HEK293 (cell line): Measurements from ENCODE around the gene LHFPL6.

Experiments
- CTCF ChIA-PET: fragments of 350-600 bp; formaldehyde crosslinking; extraction: SDS; loops from one replicate; lab custom pipeline; 2021; ENCODE audit warnings: antibody characterized with exemption; lab: Yijun Ruan, JAX
- POLR2A ChIA-PET: fragments of 300-600 bp; formaldehyde crosslinking; extraction: SDS; loops from one replicate; lab custom pipeline; 2020; ENCODE audit warnings: antibody characterized with exemption, inconsistent platforms; lab: Yijun Ruan, JAX
- H3K27ac ChIP-seq: fragments of 200-500 bp; sonication (Bioruptor generic); 2 replicates; pipeline ENCODE4 v1.5.1; 2014; ENCODE audit warnings: low read depth, low read length, control low read depth, inconsistent platforms; ENCODE audit errors: extremely low read depth
- H3K36me3 ChIP-seq, 2 experiments: fragments of 200-500 bp in 1 of 2; sonication (Bioruptor generic) in 1 of 2; 1 replicate in 1 of 2; 2 replicates in 1 of 2; pipeline ENCODE4 v1.5.1; 2014 to 2017; ENCODE audit warnings: inconsistent platforms in 2 of 2, low read length in 2 of 2; ENCODE audit not compliant: control insufficient read depth in 2 of 2, insufficient read depth in 1 of 2
- H3K4me1 ChIP-seq: fragments of 200-500 bp; sonication (Bioruptor generic); 2 replicates; pipeline ENCODE4 v1.5.1; 2014; ENCODE audit warnings: mild to moderate bottlenecking, low read length, inconsistent platforms; ENCODE audit not compliant: control insufficient read depth, insufficient read depth
- H3K4me3 ChIP-seq: 2 replicates; pipeline ENCODE4 v1.5.1; 2011; ENCODE audit warnings: low read depth, mild to moderate bottlenecking, control low read depth, low read length, moderate library complexity
- H3K9me3 ChIP-seq: fragments of 200-500 bp; sonication (Bioruptor generic); 2 replicates; pipeline ENCODE4 v1.5.1; 2014; ENCODE audit warnings: low read depth, low read length, inconsistent platforms; ENCODE audit not compliant: control insufficient read depth, insufficient read depth
- ATF2 ChIP-seq: fragments of 450-650 bp; formaldehyde crosslinking; IDR thresholded peaks from 2 replicates; pipeline ENCODE4 v1.5.1; 2016; ENCODE audit warnings: missing biosample characterization, missing genetic modification characterization, low read depth
- BCL11B ChIP-seq: fragments of 450-650 bp; formaldehyde crosslinking; IDR thresholded peaks from 2 replicates; pipeline ENCODE4 v1.5.1; 2016; ENCODE audit warnings: low read depth, missing biosample characterization, missing genetic modification characterization
- ELK4 ChIP-seq: IDR thresholded peaks from 2 replicates; pipeline ENCODE4 v1.6.1; 2011; ENCODE audit warnings: mild to moderate bottlenecking, low read depth, low read length, borderline replicate concordance
- FEZF1 ChIP-seq: fragments of 450-650 bp; formaldehyde crosslinking; IDR thresholded peaks from 2 replicates; pipeline ENCODE4 v1.5.1; 2016; ENCODE audit warnings: missing biosample characterization, missing genetic modification characterization
- GLI4 ChIP-seq: fragments of 450-650 bp; formaldehyde crosslinking; IDR thresholded peaks from 2 replicates; pipeline ENCODE4 v1.5.1; 2016; ENCODE audit warnings: missing biosample characterization, missing genetic modification characterization
- GLIS1 ChIP-seq: fragments of 450-650 bp; formaldehyde crosslinking; IDR thresholded peaks from 2 replicates; pipeline ENCODE4 v1.5.1; 2016; ENCODE audit warnings: missing biosample characterization, missing genetic modification characterization
- IKZF3 ChIP-seq: fragments of 450-650 bp; IDR thresholded peaks from 2 replicates; pipeline ENCODE4 v1.5.0; 2018; ENCODE audit warnings: missing biosample characterization, mild to moderate bottlenecking, missing genetic modification characterization, moderate library complexity
- KLF10 ChIP-seq: fragments of 450-650 bp; IDR thresholded peaks from 2 replicates; pipeline ENCODE4 v1.5.1; 2018; ENCODE audit warnings: missing biosample characterization, mild to moderate bottlenecking, missing genetic modification characterization
- TCF7L2 ChIP-seq: IDR thresholded peaks from 2 replicates; pipeline ENCODE4 v1.6.1; 2011; ENCODE audit warnings: low read depth, mild to moderate bottlenecking, inconsistent platforms, low read length, moderate library complexity, borderline replicate concordance
- ZBTB17 ChIP-seq: fragments of 450-650 bp; formaldehyde crosslinking; IDR thresholded peaks from 2 replicates; pipeline ENCODE4 v1.5.1; 2016; ENCODE audit warnings: missing biosample characterization, missing genetic modification characterization
- ZBTB20 ChIP-seq: fragments of 450-650 bp; formaldehyde crosslinking; IDR thresholded peaks from 2 replicates; pipeline ENCODE4 v1.5.1; 2016; ENCODE audit warnings: missing biosample characterization, missing genetic modification characterization
- ZBTB6 ChIP-seq: fragments of 450-650 bp; formaldehyde crosslinking; IDR thresholded peaks from 2 replicates; pipeline ENCODE4 v1.5.1; 2017; ENCODE audit warnings: missing biosample characterization, missing genetic modification characterization
- ZFP41 ChIP-seq: fragments of 450-650 bp; formaldehyde crosslinking; IDR thresholded peaks from 2 replicates; pipeline ENCODE4 v1.5.1; 2016; ENCODE audit warnings: missing biosample characterization, missing genetic modification characterization, borderline replicate concordance
- ZFP69B ChIP-seq: fragments of 450-650 bp; formaldehyde crosslinking; IDR thresholded peaks from 2 replicates; pipeline ENCODE4 v1.5.1; 2016; ENCODE audit warnings: missing biosample characterization, missing genetic modification characterization
- ZNF140 ChIP-seq: fragments of 450-650 bp; formaldehyde crosslinking; IDR thresholded peaks from 2 replicates; pipeline ENCODE4 v1.5.1; 2016; ENCODE audit warnings: missing biosample characterization, missing genetic modification characterization
- ZNF146 ChIP-seq: fragments of 450-650 bp; formaldehyde crosslinking; IDR thresholded peaks from 2 replicates; pipeline ENCODE4 v1.5.1; 2016; ENCODE audit warnings: missing biosample characterization, missing genetic modification characterization
- ZNF16 ChIP-seq: fragments of 450-650 bp; formaldehyde crosslinking; IDR thresholded peaks from 2 replicates; pipeline ENCODE4 v1.5.1; 2016; ENCODE audit warnings: low read depth, missing biosample characterization, missing genetic modification characterization
- ZNF214 ChIP-seq: fragments of 450-650 bp; formaldehyde crosslinking; IDR thresholded peaks from 2 replicates; pipeline ENCODE4 v1.5.1; 2017; ENCODE audit warnings: missing biosample characterization, mild to moderate bottlenecking, missing genetic modification characterization, borderline replicate concordance
- ZNF24 ChIP-seq: fragments of 450-650 bp; formaldehyde crosslinking; IDR thresholded peaks from 2 replicates; pipeline ENCODE4 v1.5.1; 2016; ENCODE audit warnings: missing biosample characterization, missing genetic modification characterization
- ZNF302 ChIP-seq: fragments of 450-650 bp; formaldehyde crosslinking; IDR thresholded peaks from 2 replicates; pipeline ENCODE4 v1.5.1; 2016; ENCODE audit warnings: missing biosample characterization, missing genetic modification characterization, low read depth
- ZNF394 ChIP-seq: fragments of 450-650 bp; formaldehyde crosslinking; IDR thresholded peaks from 2 replicates; pipeline ENCODE4 v1.5.1; 2016; ENCODE audit warnings: missing biosample characterization, missing genetic modification characterization, mild to moderate bottlenecking, moderate library complexity, borderline replicate concordance
- ZNF433 ChIP-seq: fragments of 450-650 bp; formaldehyde crosslinking; IDR thresholded peaks from 2 replicates; pipeline ENCODE4 v1.5.1; 2016; ENCODE audit warnings: missing biosample characterization, missing genetic modification characterization, low read depth
- ZNF48 ChIP-seq: fragments of 450-650 bp; formaldehyde crosslinking; IDR thresholded peaks from 2 replicates; pipeline ENCODE4 v1.5.1; 2016; ENCODE audit warnings: missing biosample characterization, missing genetic modification characterization
- ZNF529 ChIP-seq: fragments of 450-650 bp; formaldehyde crosslinking; IDR thresholded peaks from 2 replicates; pipeline ENCODE4 v1.5.1; 2017; ENCODE audit warnings: missing genetic modification characterization, missing biosample characterization; ENCODE audit not compliant: insufficient replicate concordance
- ZNF530 ChIP-seq: fragments of 450-650 bp; formaldehyde crosslinking; IDR thresholded peaks from 2 replicates; pipeline ENCODE4 v1.5.1; 2016; ENCODE audit warnings: low read depth, missing biosample characterization, missing genetic modification characterization
- ZNF624 ChIP-seq: fragments of 450-650 bp; formaldehyde crosslinking; IDR thresholded peaks from 2 replicates; pipeline ENCODE4 v1.5.1; 2017; ENCODE audit warnings: missing biosample characterization, missing genetic modification characterization
- ZNF639 ChIP-seq: fragments of 450-650 bp; formaldehyde crosslinking; IDR thresholded peaks from 2 replicates; pipeline ENCODE4 v1.5.1; 2016; ENCODE audit warnings: missing biosample characterization, missing genetic modification characterization
- ZNF645 ChIP-seq: fragments of 450-650 bp; formaldehyde crosslinking; IDR thresholded peaks from 2 replicates; pipeline ENCODE4; 2016; ENCODE audit warnings: missing biosample characterization, missing genetic modification characterization
- ZNF747 ChIP-seq: fragments of 450-650 bp; formaldehyde crosslinking; IDR thresholded peaks from 2 replicates; pipeline ENCODE4 v1.5.1; 2016; ENCODE audit warnings: missing biosample characterization, missing genetic modification characterization
- ZNF76 ChIP-seq: fragments of 450-650 bp; formaldehyde crosslinking; IDR thresholded peaks from 2 replicates; pipeline ENCODE4; 2016; ENCODE audit warnings: low read depth, missing biosample characterization, missing genetic modification characterization, borderline replicate concordance

Gene LHFPL6

GRCh38 chr13:39389013-39389412 is 214.0 kb downstream of the LHFPL6 start:
- TF ChIP-seq ZNF16 (tag by site-specific recombination) (no peak), GLI4 (no peak), ELK4 (no peak), ZNF214 (tag by site-specific recombination) (no peak), ZBTB20 (tag by site-specific recombination) (no peak), ZNF48 (tag by site-specific recombination) (no peak), BCL11B (tag by site-specific recombination) (no peak), IKZF3 (tag by site-specific recombination) (no peak), ZNF76 (tag by site-specific recombination) (no peak), ZFP41 (tag by site-specific recombination) (no peak), ZNF639 (tag by site-specific recombination) (no peak), ZNF530 (tag by site-specific recombination) (no peak), ZNF747 (tag by site-specific recombination) (no peak), ZNF645 (tag by site-specific recombination) (no peak)
- TF ChIP-seq, all 188 proteins: peak for 0
- POLR2A ChIA-PET = no interaction called here

GRCh38 chr13:39385621-39386231 is 217.3 kb downstream of the LHFPL6 start:
- H3K27ac ChIP-seq = peak overlapping the region; percentile 88
- peaks cover 26% of the 10 kb centered on the region for H3K4me1 ChIP-seq
- no peak overlapping the region for H3K4me3 ChIP-seq
- POLR2A ChIA-PET = interaction anchor here (0.6 to 0.8 kb wide), 2 partner anchors 15 to 1537 kb away, joined by 3 read pairs; no protein-coding TSS in a partner anchor
- no peaks in the 10 kb centered on the region for H3K36me3 ChIP-seq
- CTCF ChIA-PET = interaction anchor here (0.6 to 1.4 kb wide), 3 partner anchors 11 to 227 kb away, joined by 3 to 5 read pairs (median 3); no protein-coding TSS in a partner anchor
- H3K9me3 ChIP-seq = no peaks in the 10 kb centered on the region
- peak; percentile 98 for TF ChIP-seq FEZF1
- TF ChIP-seq ZNF302 (tag by site-specific recombination) = no peak
- 0 out of 2 replicates have a peak, but pooled peaks have one; percentile 39 for TF ChIP-seq ZNF394 (tag by site-specific recombination)
- peak; percentile 85 for TF ChIP-seq ZBTB17
- peak; percentile 81 for TF ChIP-seq ZFP69B (tag by site-specific recombination)
- peak; percentile 84 for TF ChIP-seq ZNF140 (tag by site-specific recombination)
- 0 out of 2 replicates have a peak, but pooled peaks have one; percentile 26 for TF ChIP-seq ZBTB6
- peak; percentile 81 for TF ChIP-seq ATF2 (tag by site-specific recombination)
- TF ChIP-seq ZNF529 = no peak
- peak; percentile 77; the same call in 1 of the 2 replicates for TF ChIP-seq TCF7L2
- TF ChIP-seq ZNF146 (tag by site-specific recombination) = peak; percentile 14; the same call in 1 of the 2 replicates
- no peak for TF ChIP-seq ZNF433 (tag by site-specific recombination)
- TF ChIP-seq GLIS1 (tag by site-specific recombination) = peak; percentile 76
- TF ChIP-seq KLF10 (tag by site-specific recombination) = peak; percentile 55; the same call in 1 of the 2 replicates
- no peak for TF ChIP-seq ZNF624 (tag by site-specific recombination)
- TF ChIP-seq ZNF24 = peak; percentile 85; the same call in 1 of the 2 replicates

More at GRCh38 chr13:39389013-39389412, 214.0 kb downstream of the LHFPL6 start:
- Histone ChIP-seq H3K27ac (no peak overlapping the region), H3K36me3 (no peaks in the 10 kb centered on the region), H3K4me3 (no peak overlapping the region), H3K9me3 (no peaks in the 10 kb centered on the region), H3K4me1 (peaks cover 25% of the 10 kb centered on the region)
- CTCF ChIA-PET = no interaction called here
